ENCODE results near the gene PCSK5.

- no peak for TF ChIP-seq POLR2A (IDR thresholded peaks at IDR 0.05; ENCODE audit: low read length)
- TF ChIP-seq GATA1 (IDR thresholded peaks at IDR 0.05; ENCODE audit: low read depth, low read length), result no peak
These were observed 481.9 kb downstream of the PCSK5 start for GRCh38 chr9:76372336-76372735.
